ENCODE measurements around the gene POM121.
"Not testable (repeated sequence)": the region's sequence is repeated elsewhere in the genome, so short reads cannot be mapped to it uniquely, and the experiment has no call there.

Gene POM121

GRCh38 chr7:72969688-72970087 is 44.8 kb downstream of the POM121 start:
- H3K79me2 ChIP-seq (ENCODE audit: insufficient read depth, low read length); H3K9ac ChIP-seq (ENCODE audit: low read depth, low read length); H3K36me3 ChIP-seq (ENCODE audit: insufficient read depth, low read length); DNase-seq; H3K9me3 ChIP-seq (ENCODE audit: insufficient read depth, low read length, severe bottlenecking); H3K27me3 ChIP-seq (ENCODE audit: insufficient read depth, low read length, poor library complexity); H4K20me1 ChIP-seq (ENCODE audit: insufficient read depth, low read length); H3K27ac ChIP-seq (ENCODE audit: low read length); H2AFZ ChIP-seq (ENCODE audit: low read depth, low read length); H3K4me3 ChIP-seq (ENCODE audit: low read depth in 1 of 2, low read length in 2 of 2); H3K4me2 ChIP-seq (ENCODE audit: insufficient read depth, low read length); ATAC-seq (ENCODE audit: insufficient read depth, low read depth); H3K4me1 ChIP-seq (ENCODE audit: insufficient read depth, low read length): not testable (repeated sequence)

- H3K27ac ChIP-seq (ENCODE audit: low read length); ATAC-seq (ENCODE audit: insufficient read depth, low read depth); H3K4me2 ChIP-seq (ENCODE audit: insufficient read depth, low read length); H3K4me1 ChIP-seq (ENCODE audit: insufficient read depth, low read length); H4K20me1 ChIP-seq (ENCODE audit: insufficient read depth, low read length); H3K9me3 ChIP-seq (ENCODE audit: insufficient read depth, low read length, severe bottlenecking); H3K27me3 ChIP-seq (ENCODE audit: insufficient read depth, low read length, poor library complexity); H3K79me2 ChIP-seq (ENCODE audit: insufficient read depth, low read length); H3K9ac ChIP-seq (ENCODE audit: low read depth, low read length); H3K36me3 ChIP-seq (ENCODE audit: insufficient read depth, low read length); H3K4me3 ChIP-seq (ENCODE audit: low read depth in 1 of 2, low read length in 2 of 2); DNase-seq; H2AFZ ChIP-seq (ENCODE audit: low read depth, low read length): not testable (repeated sequence)
Measured at GRCh38 chr7:72971505-72971904, 46.6 kb downstream of the POM121 start.

GRCh38 chr7:72974781-72975180 is 49.9 kb downstream of the POM121 start:
- H3K4me1 ChIP-seq (ENCODE audit: insufficient read depth, low read length); H3K79me2 ChIP-seq (ENCODE audit: insufficient read depth, low read length); H3K4me2 ChIP-seq (ENCODE audit: insufficient read depth, low read length); H3K9me3 ChIP-seq (ENCODE audit: insufficient read depth, low read length, severe bottlenecking); H4K20me1 ChIP-seq (ENCODE audit: insufficient read depth, low read length); DNase-seq; H3K27ac ChIP-seq (ENCODE audit: low read length); H3K4me3 ChIP-seq (ENCODE audit: low read depth in 1 of 2, low read length in 2 of 2); H3K9ac ChIP-seq (ENCODE audit: low read depth, low read length); H2AFZ ChIP-seq (ENCODE audit: low read depth, low read length); H3K36me3 ChIP-seq (ENCODE audit: insufficient read depth, low read length); ATAC-seq (ENCODE audit: insufficient read depth, low read depth); H3K27me3 ChIP-seq (ENCODE audit: insufficient read depth, low read length, poor library complexity): not testable (repeated sequence)

- not testable (repeated sequence) for H3K79me2 ChIP-seq (ENCODE audit: insufficient read depth, low read length); H3K4me1 ChIP-seq (ENCODE audit: insufficient read depth, low read length); H2AFZ ChIP-seq (ENCODE audit: low read depth, low read length); DNase-seq; H4K20me1 ChIP-seq (ENCODE audit: insufficient read depth, low read length); ATAC-seq (ENCODE audit: insufficient read depth, low read depth); H3K27me3 ChIP-seq (ENCODE audit: insufficient read depth, low read length, poor library complexity); H3K4me3 ChIP-seq (ENCODE audit: low read depth in 1 of 2, low read length in 2 of 2); H3K9me3 ChIP-seq (ENCODE audit: insufficient read depth, low read length, severe bottlenecking); H3K27ac ChIP-seq (ENCODE audit: low read length); H3K36me3 ChIP-seq (ENCODE audit: insufficient read depth, low read length); H3K9ac ChIP-seq (ENCODE audit: low read depth, low read length); H3K4me2 ChIP-seq (ENCODE audit: insufficient read depth, low read length)
Measured at GRCh38 chr7:72975656-72976286, 50.9 kb downstream of the POM121 start.

- not testable (repeated sequence) for H3K9me3 ChIP-seq (ENCODE audit: insufficient read depth, low read length, severe bottlenecking); ATAC-seq (ENCODE audit: insufficient read depth, low read depth); H2AFZ ChIP-seq (ENCODE audit: low read depth, low read length)
Measured at GRCh38 chr7:72976434-72976833, 51.5 kb downstream of the POM121 start.

GRCh38 chr7:72980382-72980781 is 55.5 kb downstream of the POM121 start:
- H3K4me2 ChIP-seq (ENCODE audit: insufficient read depth, low read length); H3K36me3 ChIP-seq (ENCODE audit: insufficient read depth, low read length); H4K20me1 ChIP-seq (ENCODE audit: insufficient read depth, low read length); H3K4me1 ChIP-seq (ENCODE audit: insufficient read depth, low read length); ATAC-seq (ENCODE audit: insufficient read depth, low read depth); H3K9me3 ChIP-seq (ENCODE audit: insufficient read depth, low read length, severe bottlenecking); DNase-seq; H3K79me2 ChIP-seq (ENCODE audit: insufficient read depth, low read length); H3K27ac ChIP-seq (ENCODE audit: low read length); H3K4me3 ChIP-seq (ENCODE audit: low read depth in 1 of 2, low read length in 2 of 2); H3K9ac ChIP-seq (ENCODE audit: low read depth, low read length); H3K27me3 ChIP-seq (ENCODE audit: insufficient read depth, low read length, poor library complexity); H2AFZ ChIP-seq (ENCODE audit: low read depth, low read length): not testable (repeated sequence)

More at GRCh38 chr7:72976434-72976833, 51.5 kb downstream of the POM121 start:
- H3K36me3 ChIP-seq (ENCODE audit: insufficient read depth, low read length); H3K4me1 ChIP-seq (ENCODE audit: insufficient read depth, low read length); H4K20me1 ChIP-seq (ENCODE audit: insufficient read depth, low read length); DNase-seq; H3K4me2 ChIP-seq (ENCODE audit: insufficient read depth, low read length); H3K9ac ChIP-seq (ENCODE audit: low read depth, low read length); H3K27me3 ChIP-seq (ENCODE audit: insufficient read depth, low read length, poor library complexity); H3K27ac ChIP-seq (ENCODE audit: low read length); H3K79me2 ChIP-seq (ENCODE audit: insufficient read depth, low read length); H3K4me3 ChIP-seq (ENCODE audit: low read depth in 1 of 2, low read length in 2 of 2): not testable (repeated sequence)

GRCh38 chr7:72982084-72982483 is 57.2 kb downstream of the POM121 start:
- not testable (repeated sequence) for H4K20me1 ChIP-seq (ENCODE audit: insufficient read depth, low read length); H2AFZ ChIP-seq (ENCODE audit: low read depth, low read length); H3K4me2 ChIP-seq (ENCODE audit: insufficient read depth, low read length); ATAC-seq (ENCODE audit: insufficient read depth, low read depth); H3K27me3 ChIP-seq (ENCODE audit: insufficient read depth, low read length, poor library complexity); DNase-seq; H3K4me3 ChIP-seq (ENCODE audit: low read depth in 1 of 2, low read length in 2 of 2); H3K9me3 ChIP-seq (ENCODE audit: insufficient read depth, low read length, severe bottlenecking); H3K79me2 ChIP-seq (ENCODE audit: insufficient read depth, low read length); H3K9ac ChIP-seq (ENCODE audit: low read depth, low read length); H3K36me3 ChIP-seq (ENCODE audit: insufficient read depth, low read length); H3K27ac ChIP-seq (ENCODE audit: low read length); H3K4me1 ChIP-seq (ENCODE audit: insufficient read depth, low read length)

GRCh38 chr7:72990146-72990913 is 65.4 kb downstream of the POM121 start:
- H3K27me3 ChIP-seq (ENCODE audit: insufficient read depth, low read length, poor library complexity); H3K27ac ChIP-seq (ENCODE audit: low read length); H3K9ac ChIP-seq (ENCODE audit: low read depth, low read length); H2AFZ ChIP-seq (ENCODE audit: low read depth, low read length); H3K36me3 ChIP-seq (ENCODE audit: insufficient read depth, low read length); H3K4me1 ChIP-seq (ENCODE audit: insufficient read depth, low read length); H3K9me3 ChIP-seq (ENCODE audit: insufficient read depth, low read length, severe bottlenecking); DNase-seq; H3K4me3 ChIP-seq (ENCODE audit: low read depth in 1 of 2, low read length in 2 of 2); H3K79me2 ChIP-seq (ENCODE audit: insufficient read depth, low read length); H3K4me2 ChIP-seq (ENCODE audit: insufficient read depth, low read length); H4K20me1 ChIP-seq (ENCODE audit: insufficient read depth, low read length): not testable (repeated sequence)
- ATAC-seq (ENCODE audit: insufficient read depth, low read depth) = peak; percentile 55
